Measurements from ENCODE around the gene LRRC8D. TPM values are rescaled to one million over a fixed set of nuclear protein-coding genes. Genes with fewer than 3 reads are reported as not detected.

The LRRC8D gene
- total and polyA plus RNA-seq, 2 experiments from 2014 or later, result 23.6 to 48.8 TPM

DNA sequence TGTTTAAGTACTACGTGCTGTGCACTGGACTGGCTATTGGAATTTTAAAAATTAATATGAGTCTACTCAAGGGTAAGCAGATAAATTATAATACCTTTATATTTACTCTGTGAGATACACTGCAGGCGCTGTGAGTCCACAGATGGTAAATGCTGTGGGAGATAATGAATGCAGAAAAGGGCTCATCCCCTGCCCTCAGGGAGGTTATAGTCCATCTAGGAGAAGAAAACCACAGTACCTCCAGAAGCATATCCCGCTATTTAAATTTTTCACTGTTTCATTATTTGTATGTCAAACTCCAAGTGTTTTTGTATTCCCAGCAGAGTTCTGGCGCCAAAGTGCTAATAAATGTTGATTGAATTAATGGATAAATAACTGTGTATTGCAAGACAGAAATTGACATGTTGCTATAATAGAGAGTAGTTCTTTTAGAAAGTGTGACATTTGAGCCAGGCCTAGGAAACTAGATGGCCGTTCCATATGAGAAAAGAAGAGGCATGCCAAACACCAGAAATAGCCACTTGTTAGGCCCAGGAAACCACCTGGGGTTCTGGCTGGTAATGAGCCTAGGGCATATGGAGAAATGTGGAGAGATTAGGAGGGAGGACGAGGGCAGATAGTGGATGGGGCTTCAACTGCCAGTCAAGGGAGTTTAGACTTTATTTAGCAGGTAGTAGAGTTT is 61.7 kb downstream of the LRRC8D start:
- Histone ChIP-seq H3K4me3 (no peak overlapping the region), H3K27ac (ENCODE audit: low read depth) (no peak overlapping the region), H3K79me2 (replicated peaks; ENCODE audit: insufficient read depth) (peaks cover 66% of the 10 kb centered on the region), H3K4me2 (no peak overlapping the region), H3F3A (replicated peaks; ENCODE audit: low read depth) (no peaks in the 10 kb centered on the region), H3K27me3 (ENCODE audit: insufficient read depth) (no peaks in the 10 kb centered on the region), H4K20me1 (replicated peaks; ENCODE audit: insufficient read depth) (peaks cover 11% of the 10 kb centered on the region; the same call in 1 of the 2 replicates), H3K9me2 (ENCODE audit: insufficient read depth) (no peaks in the 10 kb centered on the region; the same call in 1 of the 2 replicates), H3K36me3 (ENCODE audit: insufficient read depth) (peaks cover 3% of the 10 kb centered on the region; the same call in 1 of the 2 replicates), H2AFZ (no peak overlapping the region), H3K4me1 (ENCODE audit: insufficient read depth) (peaks cover 13% of the 10 kb centered on the region)
- Mint-ChIP-seq H3K27ac (no peak overlapping the region), H3K9me3 (peaks cover 6% of the 10 kb centered on the region; the same call in 1 of the 3 replicates), H3K4me3 (no peak overlapping the region), H3K36me3 (ENCODE audit: low read depth) (peaks cover 36% of the 10 kb centered on the region), H3K27me3 (ENCODE audit: insufficient read depth, low read depth, poor library complexity) (peaks cover 1% of the 10 kb centered on the region), H3K4me1 (peaks cover 21% of the 10 kb centered on the region)
- DNase-seq (ENCODE audit: low spot score) (no peak), ATAC-seq (no peak)
- no peak for TF ChIP-seq ZNF462 (CRISPR knock-in tag; IDR thresholded peaks at IDR 0.05)
- no peak for TF ChIP-seq STAT1 (IDR thresholded peaks at IDR 0.05; ENCODE audit: unreplicated experiment)
- TF ChIP-seq POLR2AphosphoS5 (IDR thresholded peaks at IDR 0.05; ENCODE audit: low read depth), result no peak
- TF ChIP-seq ZNF331 (CRISPR knock-in tag; IDR thresholded peaks at IDR 0.05; ENCODE audit: low read depth), result no peak
- TF ChIP-seq, protein P1, sequence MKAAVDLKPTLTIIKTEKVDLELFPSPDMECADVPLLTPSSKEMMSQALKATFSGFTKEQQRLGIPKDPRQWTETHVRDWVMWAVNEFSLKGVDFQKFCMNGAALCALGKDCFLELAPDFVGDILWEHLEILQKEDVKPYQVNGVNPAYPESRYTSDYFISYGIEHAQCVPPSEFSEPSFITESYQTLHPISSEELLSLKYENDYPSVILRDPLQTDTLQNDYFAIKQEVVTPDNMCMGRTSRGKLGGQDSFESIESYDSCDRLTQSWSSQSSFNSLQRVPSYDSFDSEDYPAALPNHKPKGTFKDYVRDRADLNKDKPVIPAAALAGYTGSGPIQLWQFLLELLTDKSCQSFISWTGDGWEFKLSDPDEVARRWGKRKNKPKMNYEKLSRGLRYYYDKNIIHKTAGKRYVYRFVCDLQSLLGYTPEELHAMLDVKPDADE (IDR thresholded peaks at IDR 0.05), result no peak
- TF ChIP-seq EZH2 (IDR thresholded peaks at IDR 0.05; ENCODE audit: low read depth, unreplicated experiment), result no peak
